Measurements from ENCODE around the gene NCMAP. TPM values are rescaled to one million over a fixed set of nuclear protein-coding genes. Genes with fewer than 3 reads are reported as not detected.

NCMAP gene
- total and polyA plus RNA-seq, 2 experiments from 2014 or later = 0.17 to 0.23 TPM

DNA sequence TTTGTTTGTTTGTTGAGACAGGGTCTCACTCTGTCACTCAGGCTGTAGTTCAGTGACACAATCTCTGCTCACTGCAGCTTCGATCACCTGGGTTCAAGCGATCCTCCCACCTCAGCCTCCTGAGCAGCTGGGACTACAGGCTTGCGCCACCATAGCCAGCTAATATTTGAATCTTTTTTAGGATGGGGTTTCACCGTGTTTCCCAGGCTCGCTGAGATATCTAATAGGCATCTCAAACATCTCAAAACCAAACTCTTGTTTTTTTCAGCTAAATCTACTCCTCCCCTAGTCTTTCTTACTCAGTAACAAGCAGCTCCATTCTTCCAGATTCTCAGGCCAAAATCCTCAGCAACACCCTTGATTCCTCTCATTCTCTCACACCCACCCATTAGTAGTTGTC, 65.2 kb downstream of the NCMAP start:
- Mint-ChIP-seq H3K9me3 (peaks cover 3% of the 10 kb centered on the region; the same call in 1 of the 3 replicates), H3K27me3 (ENCODE audit: insufficient read depth, low read depth, poor library complexity) (peaks cover 2% of the 10 kb centered on the region), H3K27ac (no peak overlapping the region), H3K4me1 (no peaks in the 10 kb centered on the region), H3K4me3 (no peak overlapping the region), H3K36me3 (ENCODE audit: low read depth) (no peaks in the 10 kb centered on the region; the same call in 2 of the 3 replicates)
- H3K4me2 ChIP-seq = no peak overlapping the region
- H3K4me3 ChIP-seq = no peak overlapping the region
- TF ChIP-seq POLR2AphosphoS5 (IDR thresholded peaks at IDR 0.05; ENCODE audit: low read depth) (no peak), ZNF331 (CRISPR knock-in tag; IDR thresholded peaks at IDR 0.05; ENCODE audit: low read depth) (no peak), NANOG (IDR thresholded peaks at IDR 0.05; ENCODE audit: borderline replicate concordance) (no peak), EZH2 (IDR thresholded peaks at IDR 0.05; ENCODE audit: low read depth, unreplicated experiment) (no peak), JUNB (IDR thresholded peaks at IDR 0.05; ENCODE audit: unreplicated experiment) (no peak), EZH2phosphoT487 (IDR thresholded peaks at IDR 0.05; ENCODE audit: unreplicated experiment) (no peak), STAT1 (IDR thresholded peaks at IDR 0.05; ENCODE audit: unreplicated experiment) (no peak), CREB1 (CRISPR knock-in tag; IDR thresholded peaks at IDR 0.05; ENCODE audit: low read depth) (no peak), ZNF114 (CRISPR knock-in tag; IDR thresholded peaks at IDR 0.05) (no peak)
- TF ChIP-seq, protein P1, sequence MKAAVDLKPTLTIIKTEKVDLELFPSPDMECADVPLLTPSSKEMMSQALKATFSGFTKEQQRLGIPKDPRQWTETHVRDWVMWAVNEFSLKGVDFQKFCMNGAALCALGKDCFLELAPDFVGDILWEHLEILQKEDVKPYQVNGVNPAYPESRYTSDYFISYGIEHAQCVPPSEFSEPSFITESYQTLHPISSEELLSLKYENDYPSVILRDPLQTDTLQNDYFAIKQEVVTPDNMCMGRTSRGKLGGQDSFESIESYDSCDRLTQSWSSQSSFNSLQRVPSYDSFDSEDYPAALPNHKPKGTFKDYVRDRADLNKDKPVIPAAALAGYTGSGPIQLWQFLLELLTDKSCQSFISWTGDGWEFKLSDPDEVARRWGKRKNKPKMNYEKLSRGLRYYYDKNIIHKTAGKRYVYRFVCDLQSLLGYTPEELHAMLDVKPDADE (IDR thresholded peaks at IDR 0.05) = no peak
- TF ChIP-seq, protein P2, sequence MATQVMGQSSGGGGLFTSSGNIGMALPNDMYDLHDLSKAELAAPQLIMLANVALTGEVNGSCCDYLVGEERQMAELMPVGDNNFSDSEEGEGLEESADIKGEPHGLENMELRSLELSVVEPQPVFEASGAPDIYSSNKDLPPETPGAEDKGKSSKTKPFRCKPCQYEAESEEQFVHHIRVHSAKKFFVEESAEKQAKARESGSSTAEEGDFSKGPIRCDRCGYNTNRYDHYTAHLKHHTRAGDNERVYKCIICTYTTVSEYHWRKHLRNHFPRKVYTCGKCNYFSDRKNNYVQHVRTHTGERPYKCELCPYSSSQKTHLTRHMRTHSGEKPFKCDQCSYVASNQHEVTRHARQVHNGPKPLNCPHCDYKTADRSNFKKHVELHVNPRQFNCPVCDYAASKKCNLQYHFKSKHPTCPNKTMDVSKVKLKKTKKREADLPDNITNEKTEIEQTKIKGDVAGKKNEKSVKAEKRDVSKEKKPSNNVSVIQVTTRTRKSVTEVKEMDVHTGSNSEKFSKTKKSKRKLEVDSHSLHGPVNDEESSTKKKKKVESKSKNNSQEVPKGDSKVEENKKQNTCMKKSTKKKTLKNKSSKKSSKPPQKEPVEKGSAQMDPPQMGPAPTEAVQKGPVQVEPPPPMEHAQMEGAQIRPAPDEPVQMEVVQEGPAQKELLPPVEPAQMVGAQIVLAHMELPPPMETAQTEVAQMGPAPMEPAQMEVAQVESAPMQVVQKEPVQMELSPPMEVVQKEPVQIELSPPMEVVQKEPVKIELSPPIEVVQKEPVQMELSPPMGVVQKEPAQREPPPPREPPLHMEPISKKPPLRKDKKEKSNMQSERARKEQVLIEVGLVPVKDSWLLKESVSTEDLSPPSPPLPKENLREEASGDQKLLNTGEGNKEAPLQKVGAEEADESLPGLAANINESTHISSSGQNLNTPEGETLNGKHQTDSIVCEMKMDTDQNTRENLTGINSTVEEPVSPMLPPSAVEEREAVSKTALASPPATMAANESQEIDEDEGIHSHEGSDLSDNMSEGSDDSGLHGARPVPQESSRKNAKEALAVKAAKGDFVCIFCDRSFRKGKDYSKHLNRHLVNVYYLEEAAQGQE (IDR thresholded peaks at IDR 0.05; ENCODE audit: unreplicated experiment) = no peak
- TF ChIP-seq, protein P3, sequence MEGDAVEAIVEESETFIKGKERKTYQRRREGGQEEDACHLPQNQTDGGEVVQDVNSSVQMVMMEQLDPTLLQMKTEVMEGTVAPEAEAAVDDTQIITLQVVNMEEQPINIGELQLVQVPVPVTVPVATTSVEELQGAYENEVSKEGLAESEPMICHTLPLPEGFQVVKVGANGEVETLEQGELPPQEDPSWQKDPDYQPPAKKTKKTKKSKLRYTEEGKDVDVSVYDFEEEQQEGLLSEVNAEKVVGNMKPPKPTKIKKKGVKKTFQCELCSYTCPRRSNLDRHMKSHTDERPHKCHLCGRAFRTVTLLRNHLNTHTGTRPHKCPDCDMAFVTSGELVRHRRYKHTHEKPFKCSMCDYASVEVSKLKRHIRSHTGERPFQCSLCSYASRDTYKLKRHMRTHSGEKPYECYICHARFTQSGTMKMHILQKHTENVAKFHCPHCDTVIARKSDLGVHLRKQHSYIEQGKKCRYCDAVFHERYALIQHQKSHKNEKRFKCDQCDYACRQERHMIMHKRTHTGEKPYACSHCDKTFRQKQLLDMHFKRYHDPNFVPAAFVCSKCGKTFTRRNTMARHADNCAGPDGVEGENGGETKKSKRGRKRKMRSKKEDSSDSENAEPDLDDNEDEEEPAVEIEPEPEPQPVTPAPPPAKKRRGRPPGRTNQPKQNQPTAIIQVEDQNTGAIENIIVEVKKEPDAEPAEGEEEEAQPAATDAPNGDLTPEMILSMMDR (conservative IDR thresholded peaks at IDR 0.05; ENCODE audit: low read depth in 2 of 2) = no peak
- TF ChIP-seq, protein P4, sequence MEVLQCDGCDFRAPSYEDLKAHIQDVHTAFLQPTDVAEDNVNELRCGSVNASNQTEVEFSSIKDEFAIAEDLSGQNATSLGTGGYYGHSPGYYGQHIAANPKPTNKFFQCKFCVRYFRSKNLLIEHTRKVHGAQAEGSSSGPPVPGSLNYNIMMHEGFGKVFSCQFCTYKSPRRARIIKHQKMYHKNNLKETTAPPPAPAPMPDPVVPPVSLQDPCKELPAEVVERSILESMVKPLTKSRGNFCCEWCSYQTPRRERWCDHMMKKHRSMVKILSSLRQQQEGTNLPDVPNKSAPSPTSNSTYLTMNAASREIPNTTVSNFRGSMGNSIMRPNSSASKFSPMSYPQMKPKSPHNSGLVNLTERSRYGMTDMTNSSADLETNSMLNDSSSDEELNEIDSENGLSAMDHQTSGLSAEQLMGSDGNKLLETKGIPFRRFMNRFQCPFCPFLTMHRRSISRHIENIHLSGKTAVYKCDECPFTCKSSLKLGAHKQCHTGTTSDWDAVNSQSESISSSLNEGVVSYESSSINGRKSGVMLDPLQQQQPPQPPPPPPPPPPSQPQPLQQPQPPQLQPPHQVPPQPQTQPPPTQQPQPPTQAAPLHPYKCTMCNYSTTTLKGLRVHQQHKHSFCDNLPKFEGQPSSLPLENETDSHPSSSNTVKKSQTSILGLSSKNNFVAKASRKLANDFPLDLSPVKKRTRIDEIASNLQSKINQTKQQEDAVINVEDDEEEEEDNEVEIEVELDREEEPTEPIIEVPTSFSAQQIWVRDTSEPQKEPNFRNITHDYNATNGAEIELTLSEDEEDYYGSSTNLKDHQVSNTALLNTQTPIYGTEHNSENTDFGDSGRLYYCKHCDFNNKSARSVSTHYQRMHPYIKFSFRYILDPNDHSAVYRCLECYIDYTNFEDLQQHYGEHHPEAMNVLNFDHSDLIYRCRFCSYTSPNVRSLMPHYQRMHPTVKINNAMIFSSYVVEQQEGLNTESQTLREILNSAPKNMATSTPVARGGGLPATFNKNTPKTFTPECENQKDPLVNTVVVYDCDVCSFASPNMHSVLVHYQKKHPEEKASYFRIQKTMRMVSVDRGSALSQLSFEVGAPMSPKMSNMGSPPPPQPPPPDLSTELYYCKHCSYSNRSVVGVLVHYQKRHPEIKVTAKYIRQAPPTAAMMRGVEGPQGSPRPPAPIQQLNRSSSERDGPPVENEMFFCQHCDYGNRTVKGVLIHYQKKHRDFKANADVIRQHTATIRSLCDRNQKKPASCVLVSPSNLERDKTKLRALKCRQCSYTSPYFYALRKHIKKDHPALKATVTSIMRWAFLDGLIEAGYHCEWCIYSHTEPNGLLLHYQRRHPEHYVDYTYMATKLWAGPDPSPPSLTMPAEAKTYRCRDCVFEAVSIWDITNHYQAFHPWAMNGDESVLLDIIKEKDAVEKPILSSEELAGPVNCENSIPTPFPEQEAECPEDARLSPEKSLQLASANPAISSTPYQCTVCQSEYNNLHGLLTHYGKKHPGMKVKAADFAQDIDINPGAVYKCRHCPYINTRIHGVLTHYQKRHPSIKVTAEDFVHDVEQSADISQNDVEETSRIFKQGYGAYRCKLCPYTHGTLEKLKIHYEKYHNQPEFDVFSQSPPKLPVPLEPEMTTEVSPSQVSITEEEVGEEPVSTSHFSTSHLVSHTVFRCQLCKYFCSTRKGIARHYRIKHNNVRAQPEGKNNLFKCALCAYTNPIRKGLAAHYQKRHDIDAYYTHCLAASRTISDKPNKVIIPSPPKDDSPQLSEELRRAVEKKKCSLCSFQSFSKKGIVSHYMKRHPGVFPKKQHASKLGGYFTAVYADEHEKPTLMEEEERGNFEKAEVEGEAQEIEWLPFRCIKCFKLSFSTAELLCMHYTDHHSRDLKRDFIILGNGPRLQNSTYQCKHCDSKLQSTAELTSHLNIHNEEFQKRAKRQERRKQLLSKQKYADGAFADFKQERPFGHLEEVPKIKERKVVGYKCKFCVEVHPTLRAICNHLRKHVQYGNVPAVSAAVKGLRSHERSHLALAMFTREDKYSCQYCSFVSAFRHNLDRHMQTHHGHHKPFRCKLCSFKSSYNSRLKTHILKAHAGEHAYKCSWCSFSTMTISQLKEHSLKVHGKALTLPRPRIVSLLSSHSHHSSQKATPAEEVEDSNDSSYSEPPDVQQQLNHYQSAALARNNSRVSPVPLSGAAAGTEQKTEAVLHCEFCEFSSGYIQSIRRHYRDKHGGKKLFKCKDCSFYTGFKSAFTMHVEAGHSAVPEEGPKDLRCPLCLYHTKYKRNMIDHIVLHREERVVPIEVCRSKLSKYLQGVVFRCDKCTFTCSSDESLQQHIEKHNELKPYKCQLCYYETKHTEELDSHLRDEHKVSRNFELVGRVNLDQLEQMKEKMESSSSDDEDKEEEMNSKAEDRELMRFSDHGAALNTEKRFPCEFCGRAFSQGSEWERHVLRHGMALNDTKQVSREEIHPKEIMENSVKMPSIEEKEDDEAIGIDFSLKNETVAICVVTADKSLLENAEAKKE (CRISPR knock-in tag; IDR thresholded peaks at IDR 0.05) = no peak
- no peaks in the 10 kb centered on the region for H3K4me1 ChIP-seq (ENCODE audit: insufficient read depth)
- no peaks in the 10 kb centered on the region for H4K20me1 ChIP-seq (replicated peaks; ENCODE audit: insufficient read depth)
- no peak overlapping the region for H3K27ac ChIP-seq (ENCODE audit: low read depth)
- H3K27me3 ChIP-seq (ENCODE audit: insufficient read depth) = no peaks in the 10 kb centered on the region
- no peaks in the 10 kb centered on the region for H3K9me2 ChIP-seq (ENCODE audit: insufficient read depth)
- DNase-seq (ENCODE audit: low spot score) = no peak
- H2AFZ ChIP-seq = peak overlapping the region; percentile 72
- no peaks in the 10 kb centered on the region for H3F3A ChIP-seq (replicated peaks; ENCODE audit: low read depth)
- H3K79me2 ChIP-seq (replicated peaks; ENCODE audit: insufficient read depth) = no peaks in the 10 kb centered on the region
- no peaks in the 10 kb centered on the region for H3K36me3 ChIP-seq (ENCODE audit: insufficient read depth)
- ATAC-seq = no peak

All from GM23338 (cell line).